Measurements from ENCODE around the gene KCNB1. TPM values are rescaled to one million over a fixed set of nuclear protein-coding genes. Genes with fewer than 3 reads are reported as not detected.

Gene KCNB1
- total and polyA plus RNA-seq, 2 of the 4 experiments (the other 2 are of a cell fraction): 0.05 TPM; not detected in 1

DNA sequence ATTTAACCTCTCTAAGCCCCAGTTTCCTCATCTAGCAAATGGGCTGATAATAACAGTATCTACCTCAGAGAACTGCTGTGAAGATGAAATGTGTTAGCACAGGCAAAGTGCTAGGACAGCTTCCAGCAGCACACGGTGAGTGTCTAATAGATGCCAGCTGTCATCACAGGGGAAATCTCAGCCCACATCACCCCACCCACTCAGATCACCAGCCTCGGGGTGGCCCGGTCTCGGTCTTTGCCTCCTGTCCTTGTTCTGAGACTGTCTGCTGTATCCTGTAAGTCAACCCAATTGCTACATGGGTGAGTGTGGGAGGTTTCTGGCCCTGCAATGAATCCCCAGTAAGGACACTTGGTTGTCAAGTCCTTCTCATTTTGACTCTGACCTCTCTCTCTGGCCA is 105.1 kb downstream of the KCNB1 start:
- POLR2A ChIA-PET (ENCODE audit: unreplicated experiment): no interaction called here

More for the DNA sequence above, 105.1 kb downstream of the KCNB1 start:
- Histone ChIP-seq H3K4me2 (ENCODE audit: low read depth, low read length) (no peak overlapping the region), H3K56ac (ENCODE audit: extremely low read depth, insufficient read depth, low read length) (no peak overlapping the region), H3K4ac (ENCODE audit: low read depth, low read length) (no peak overlapping the region), H4K20me1 (ENCODE audit: insufficient read depth, low read length) (no peaks in the 10 kb centered on the region), H4K91ac (ENCODE audit: insufficient read depth, low read depth, low read length) (no peak overlapping the region), H2AFZ (replicated peaks; ENCODE audit: low read length, poor library complexity) (no peak overlapping the region), H2AK5ac (ENCODE audit: low read depth, low read length) (no peak overlapping the region), H3K27ac (ENCODE audit: insufficient read depth, low read length) (no peak overlapping the region), H3K9ac (ENCODE audit: low read depth, low read length) (no peak overlapping the region), H4K8ac (ENCODE audit: low read depth in 2 of 2, low read length in 2 of 2) (no peak overlapping the region), H3K9me3 (ENCODE audit: control insufficient read depth, insufficient read depth, low read length) (no peaks in the 10 kb centered on the region; the same call in 1 of the 2 replicates), H2AK9ac (replicated peaks; ENCODE audit: low read depth, low read length, poor library complexity) (no peak overlapping the region), H4K5ac (ENCODE audit: low read depth, low read length) (no peak overlapping the region), H3K23ac (ENCODE audit: low read depth, low read length) (no peak overlapping the region), H3K18ac (ENCODE audit: low read depth, low read length) (no peak overlapping the region), H3K27me3 (ENCODE audit: control insufficient read depth, insufficient read depth, low read length) (peaks cover 38% of the 10 kb centered on the region), H3K14ac (replicated peaks; ENCODE audit: low read depth, low read length) (no peak overlapping the region), H2BK120ac (ENCODE audit: low read depth, low read length) (no peak overlapping the region), H3K36me3 (ENCODE audit: control insufficient read depth, insufficient read depth, low read length) (no peaks in the 10 kb centered on the region), H3K4me1 (ENCODE audit: control insufficient read depth, insufficient read depth, low read length) (no peaks in the 10 kb centered on the region), H3K4me3 (ENCODE audit: insufficient read depth, low read depth, low read length) (no peak overlapping the region), H3K9me1 (ENCODE audit: insufficient read depth, low read length) (no peaks in the 10 kb centered on the region), H3K79me1 (ENCODE audit: low read depth in 1 of 2, low read length in 2 of 2) (no peaks in the 10 kb centered on the region), H2BK20ac (ENCODE audit: low read depth, low read length) (no peak overlapping the region), H2BK5ac (ENCODE audit: low read depth, low read length, poor library complexity, severe bottlenecking) (no peak overlapping the region), H2BK15ac (ENCODE audit: low read depth, low read length) (no peak overlapping the region)
- no peak for DNase-seq
- whole genome bisulfite sequencing, 2 experiments (ENCODE audit: extremely low coverage in 2 of 2, insufficient read length in 1 of 2): no CpG with 5 or more reads among the region's 4 CpGs
- ATAC-seq (ENCODE audit: low read depth): no peak
- BruUV-seq (replicated peaks): no TSS peak
- intact Hi-C loops (cut with micrococcal nuclease): no loop called here
- no peak for TF ChIP-seq USF2 (IDR thresholded peaks at IDR 0.05; ENCODE audit: low read depth, low read length)
- TF ChIP-seq BHLHE40 (IDR thresholded peaks at IDR 0.05; ENCODE audit: low read depth, low read length): no peak
- TF ChIP-seq POLR2A (IDR thresholded peaks at IDR 0.05; ENCODE audit: low read depth, low read length): no peak
- TF ChIP-seq MXI1 (IDR thresholded peaks at IDR 0.05; ENCODE audit: borderline replicate concordance, low read depth, low read length): no peak
- CTCF ChIA-PET: interaction anchor here (1.0 kb wide), 1 partner anchor 8 kb away, joined by 4 read pairs; no protein-coding TSS in a partner anchor
- in situ Hi-C loops (cut with MboI; ENCODE audit: low sequenced_read_pairs): no loop called here
- dilution Hi-C loops (cut with HindIII; ENCODE audit: low sequenced_read_pairs, unreplicated experiment): no loop called here

Measured in IMR-90 (cell line).